ENCODE measurements around the gene RAI14.

RAI14 gene

DNA sequence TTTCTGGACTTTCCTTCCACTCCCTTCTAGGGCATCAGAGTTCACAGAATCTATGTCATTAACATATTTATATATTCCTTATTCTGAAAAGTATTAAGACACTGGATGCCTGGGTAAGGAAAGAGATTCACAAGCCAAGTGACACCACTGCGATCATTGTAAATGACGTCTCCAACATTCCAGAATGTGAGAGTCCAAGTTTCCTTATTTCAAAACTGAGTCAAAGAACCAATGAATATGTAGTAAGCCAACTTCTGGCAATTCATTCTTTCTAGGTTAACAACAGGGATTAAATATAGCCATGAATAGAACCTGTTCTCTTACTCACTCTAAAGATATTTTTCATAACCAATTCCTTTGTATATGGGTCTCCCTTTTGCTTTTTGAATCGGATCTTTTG, 18.1 kb downstream of the RAI14 start:
- no peak for DNase-seq (ENCODE audit: low read depth in 2 of 2, low spot score in 1 of 2)

DNA sequence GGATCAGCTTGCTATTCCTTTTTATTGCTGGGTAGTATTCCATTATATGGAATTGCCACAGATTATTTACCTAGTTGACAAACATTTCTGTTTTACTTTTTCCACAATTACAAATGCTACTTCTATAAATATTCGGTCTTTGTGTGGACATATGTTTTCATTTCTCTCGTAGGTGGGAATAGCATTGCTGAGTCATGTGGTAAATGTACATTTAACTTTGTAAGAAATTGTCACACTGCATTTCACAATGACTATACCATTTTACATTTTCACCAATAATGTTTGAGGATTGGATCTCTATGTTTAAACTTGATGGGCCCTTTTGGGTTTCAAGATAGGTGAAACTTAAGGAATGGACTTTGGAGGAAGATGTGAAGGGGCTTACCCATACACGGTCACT, 19.7 kb downstream of the RAI14 start:
- no peak for DNase-seq (ENCODE audit: low read depth in 2 of 2, low spot score in 1 of 2)

DNA sequence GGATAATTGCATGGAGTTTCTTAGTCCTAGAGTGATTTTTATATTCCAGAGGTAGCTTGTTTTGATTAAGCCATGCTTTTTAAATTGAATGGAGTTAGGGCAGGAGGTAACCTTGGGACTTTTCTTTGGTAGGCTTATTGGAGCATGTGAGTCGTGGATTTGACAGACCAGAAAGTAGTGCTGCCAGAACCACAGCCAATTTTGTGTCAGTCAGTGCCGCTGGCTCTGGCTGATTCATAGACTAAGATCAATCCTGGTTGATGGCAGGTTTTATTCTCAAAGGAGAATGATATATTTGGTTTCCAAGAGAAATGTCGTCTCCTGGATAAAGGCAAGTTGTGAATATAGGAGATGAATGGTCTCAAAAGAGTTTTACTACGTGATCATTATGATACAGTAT, 20.3 kb downstream of the RAI14 start:
- DNase-seq (ENCODE audit: low read depth in 2 of 2, low spot score in 1 of 2) = no peak

DNA sequence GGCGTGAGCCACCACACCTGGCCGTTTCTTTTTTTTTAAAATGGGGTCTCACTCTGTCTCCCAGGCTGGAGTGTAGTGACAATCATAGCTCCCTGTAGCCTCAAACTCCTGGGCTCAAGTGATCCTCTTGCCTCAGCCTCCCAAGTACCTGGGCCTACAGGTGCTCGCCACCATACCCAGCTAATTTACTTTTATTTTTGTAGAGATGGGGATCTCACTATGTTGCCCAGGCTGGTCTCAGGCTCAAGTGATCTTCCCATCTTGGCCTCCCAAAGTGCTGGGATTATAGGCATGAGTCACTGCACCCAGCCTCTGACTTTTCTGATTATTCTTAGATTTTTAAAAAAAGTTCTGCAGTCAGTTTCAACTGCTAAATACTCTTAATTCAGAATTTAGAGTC, 21.3 kb downstream of the RAI14 start:
- no peak for DNase-seq (ENCODE audit: low read depth in 2 of 2, low spot score in 1 of 2)

DNA sequence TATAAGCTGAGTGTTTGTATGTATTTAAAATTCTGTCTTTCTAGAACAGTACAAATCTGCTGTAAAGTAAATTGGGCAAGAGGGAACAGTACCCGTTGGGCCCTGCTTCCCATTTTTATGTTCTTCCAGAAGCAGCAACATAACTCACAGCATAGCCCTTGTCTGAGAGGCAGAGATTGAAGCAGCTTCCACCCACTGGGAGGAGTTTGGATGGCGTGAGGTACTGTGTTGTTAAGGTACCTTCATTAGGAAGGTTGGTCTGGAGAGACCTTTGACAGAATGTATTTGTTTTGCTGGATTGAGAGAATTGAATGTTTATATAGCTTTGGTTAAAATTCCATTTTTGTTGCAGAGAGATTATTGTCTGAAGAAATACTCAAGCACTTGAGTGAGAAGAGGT, 24.8 kb downstream of the RAI14 start:
- DNase-seq (ENCODE audit: low read depth in 2 of 2, low spot score in 1 of 2) = no peak

DNA sequence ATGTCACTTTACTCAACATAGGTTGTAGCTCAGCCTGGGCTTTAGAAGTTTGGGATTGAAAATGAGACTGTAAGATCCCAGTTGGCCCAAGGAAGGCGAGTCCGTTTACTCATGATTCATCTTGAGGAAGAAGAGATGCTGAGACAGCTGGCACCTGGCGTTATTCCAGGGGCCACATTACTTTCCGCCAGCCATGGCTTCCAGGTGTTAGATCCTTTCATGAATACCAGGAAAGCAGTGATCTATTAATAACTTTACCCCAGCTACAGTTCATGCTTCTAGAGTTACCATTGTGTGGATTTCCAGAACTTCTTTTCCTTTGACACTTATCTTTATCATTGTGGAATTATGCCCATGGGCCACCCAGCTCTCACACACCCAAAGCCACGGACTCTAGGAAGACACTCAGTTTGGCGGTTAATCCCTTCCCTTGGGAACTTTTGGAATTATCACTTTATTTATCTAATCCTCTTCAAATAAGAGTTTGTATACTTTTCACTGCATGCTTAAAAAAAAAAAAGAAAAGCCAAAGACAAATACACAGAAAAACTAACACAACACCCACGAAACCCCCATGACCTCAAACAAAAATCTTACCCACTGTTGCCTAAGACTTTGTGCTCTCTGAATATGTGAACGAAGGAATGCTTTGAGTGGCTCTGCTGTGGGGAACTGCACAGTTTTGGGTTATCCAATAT, 26.9 kb downstream of the RAI14 start:
- DNase-seq (ENCODE audit: low read depth in 2 of 2, low spot score in 1 of 2) = no peak

DNA sequence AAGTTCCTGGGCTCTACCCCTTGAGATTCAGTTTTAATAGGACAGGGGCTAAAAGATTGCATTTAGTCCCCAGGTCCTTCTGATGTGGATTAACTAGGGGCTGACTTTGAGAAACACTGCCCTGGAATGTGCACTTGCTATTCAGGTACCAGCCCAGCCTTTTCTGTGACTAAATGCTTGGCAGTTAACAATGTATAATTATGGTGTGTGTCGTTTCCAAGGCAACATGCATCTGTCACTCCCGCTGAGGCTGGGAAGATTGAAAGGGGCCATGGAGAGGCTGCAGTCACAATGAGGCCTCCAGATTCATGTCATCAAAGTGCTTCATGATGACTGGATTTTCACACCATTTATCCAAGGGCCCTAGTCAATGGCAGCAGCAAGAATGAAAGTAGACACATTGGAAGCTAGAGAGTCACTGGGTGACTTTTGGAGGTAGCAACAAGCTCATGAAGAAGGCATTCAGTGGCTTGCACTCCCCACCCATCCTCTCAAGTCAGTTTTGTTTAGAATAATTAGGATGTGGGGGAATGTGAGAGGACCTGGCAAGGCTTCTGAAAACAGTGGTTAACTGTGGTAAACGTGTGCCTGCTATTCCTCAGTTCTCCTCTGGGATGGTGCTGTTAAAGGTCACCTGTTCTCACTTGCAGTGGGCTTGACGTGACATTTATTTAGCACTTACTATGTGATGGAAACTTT, 28.3 kb downstream of the RAI14 start:
- no peak for DNase-seq (ENCODE audit: low read depth in 2 of 2, low spot score in 1 of 2)

DNA sequence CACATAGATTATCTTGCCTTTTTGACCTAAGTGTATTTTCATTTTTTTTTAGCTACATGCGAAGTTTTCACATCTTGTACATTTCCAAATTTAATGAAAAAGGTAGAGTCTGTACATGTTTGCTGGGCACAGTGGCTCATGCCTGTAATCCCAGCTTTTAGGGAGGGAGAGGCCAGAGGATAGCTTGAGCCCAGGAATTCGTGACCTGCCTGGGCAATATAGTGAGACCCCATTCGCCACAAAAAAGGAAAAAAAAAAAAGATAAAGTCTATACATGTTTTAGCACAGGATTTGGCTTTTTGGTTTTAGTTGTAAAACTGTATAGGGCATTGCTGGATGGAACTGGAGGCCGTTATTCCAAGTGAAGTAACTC, 28.8 kb downstream of the RAI14 start:
- no peak for DNase-seq (ENCODE audit: low read depth in 2 of 2, low spot score in 1 of 2)

DNA sequence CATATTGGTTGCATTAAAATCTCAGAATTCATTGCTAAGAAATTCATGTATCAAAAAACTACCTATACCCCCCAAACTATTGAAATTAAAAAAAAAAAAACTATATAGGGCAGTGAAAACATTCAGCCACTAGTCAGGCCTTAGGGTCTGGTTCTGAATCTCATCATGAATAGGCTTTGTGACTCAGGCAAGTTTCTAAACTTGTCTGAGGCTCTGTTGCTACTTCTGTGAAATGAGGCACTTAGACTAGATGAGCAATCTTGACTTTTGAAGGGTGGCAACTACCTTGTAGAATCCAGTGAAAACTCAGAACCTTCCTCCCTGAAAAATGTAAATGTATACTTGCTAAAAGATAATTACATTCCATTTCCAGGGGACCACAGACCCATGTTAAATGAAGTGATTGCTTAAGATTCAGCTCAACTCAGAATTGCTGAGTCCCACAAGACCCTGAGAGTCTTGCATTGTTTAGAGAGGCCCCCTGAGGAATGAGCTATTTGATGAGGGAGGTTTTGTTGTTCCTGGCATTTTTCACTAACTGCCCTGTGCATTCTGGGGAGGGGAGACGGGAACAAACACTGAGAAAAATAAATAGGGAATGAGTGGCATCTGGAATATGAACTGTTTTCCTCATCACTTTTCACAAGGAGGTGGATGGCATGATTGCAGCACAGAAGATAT, 29.5 kb downstream of the RAI14 start:
- no peak for DNase-seq (ENCODE audit: low read depth in 2 of 2, low spot score in 1 of 2)

DNA sequence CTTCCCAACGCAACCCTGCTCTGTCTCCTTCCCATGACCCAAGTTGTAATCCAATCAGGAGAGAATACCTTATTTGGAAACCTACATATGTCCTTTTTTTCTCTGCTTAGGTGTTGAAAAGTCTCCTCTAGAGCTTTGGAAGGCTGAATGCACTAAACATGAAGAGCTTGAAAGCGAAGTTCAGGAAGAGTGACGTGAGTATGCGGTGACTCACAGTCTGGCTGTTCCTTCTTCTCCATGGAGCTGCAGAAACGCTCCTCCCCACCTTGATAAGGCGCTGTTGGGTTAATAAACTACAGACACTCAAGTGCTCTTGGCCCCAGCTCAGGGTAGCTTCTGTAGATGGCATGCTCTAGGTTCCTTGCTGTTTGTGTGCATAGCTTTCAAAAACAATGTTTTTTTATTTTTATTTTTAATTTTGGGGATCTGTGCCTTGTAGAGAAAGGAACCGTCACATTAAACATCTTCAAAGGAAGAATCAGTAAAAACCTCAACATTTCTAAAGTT, 30.7 kb downstream of the RAI14 start:
- DNase-seq (ENCODE audit: low read depth in 2 of 2, low spot score in 1 of 2) = no peak

DNA sequence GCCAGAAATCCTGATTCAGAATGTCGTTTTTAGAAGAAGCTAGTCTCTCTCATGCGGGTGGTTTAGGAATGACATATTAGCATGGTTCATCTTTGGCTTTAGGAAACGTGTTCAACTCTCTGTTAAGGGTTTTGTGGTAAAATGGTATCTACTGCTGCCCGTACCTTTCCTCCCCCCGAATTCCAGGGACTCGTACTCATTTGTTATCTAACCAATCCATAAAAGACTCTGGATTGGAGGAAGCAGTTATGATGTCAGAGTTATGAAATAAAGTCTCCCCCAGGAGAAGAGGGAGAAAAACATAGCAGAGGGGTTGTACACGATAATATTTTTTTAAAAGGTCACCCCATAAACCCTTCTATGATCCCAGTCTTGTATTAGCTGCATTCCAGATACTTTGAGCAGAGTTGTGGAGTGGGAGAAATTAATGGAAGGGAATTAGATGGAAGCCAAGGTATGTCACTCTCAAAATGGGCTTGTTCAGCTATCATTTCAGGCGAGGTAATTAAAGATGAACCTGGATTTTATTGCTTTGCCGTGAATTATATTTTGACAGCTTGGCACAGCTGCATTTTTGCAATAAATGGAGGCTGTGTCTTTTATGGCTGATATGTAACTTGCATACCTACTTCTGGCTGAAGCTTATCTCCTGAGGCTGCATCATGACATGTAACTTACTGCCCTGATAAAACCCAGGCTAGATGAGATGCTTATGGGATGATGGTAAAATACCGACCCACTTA, 31.3 kb downstream of the RAI14 start:
- DNase-seq (ENCODE audit: low read depth in 2 of 2, low spot score in 1 of 2) = no peak

DNA sequence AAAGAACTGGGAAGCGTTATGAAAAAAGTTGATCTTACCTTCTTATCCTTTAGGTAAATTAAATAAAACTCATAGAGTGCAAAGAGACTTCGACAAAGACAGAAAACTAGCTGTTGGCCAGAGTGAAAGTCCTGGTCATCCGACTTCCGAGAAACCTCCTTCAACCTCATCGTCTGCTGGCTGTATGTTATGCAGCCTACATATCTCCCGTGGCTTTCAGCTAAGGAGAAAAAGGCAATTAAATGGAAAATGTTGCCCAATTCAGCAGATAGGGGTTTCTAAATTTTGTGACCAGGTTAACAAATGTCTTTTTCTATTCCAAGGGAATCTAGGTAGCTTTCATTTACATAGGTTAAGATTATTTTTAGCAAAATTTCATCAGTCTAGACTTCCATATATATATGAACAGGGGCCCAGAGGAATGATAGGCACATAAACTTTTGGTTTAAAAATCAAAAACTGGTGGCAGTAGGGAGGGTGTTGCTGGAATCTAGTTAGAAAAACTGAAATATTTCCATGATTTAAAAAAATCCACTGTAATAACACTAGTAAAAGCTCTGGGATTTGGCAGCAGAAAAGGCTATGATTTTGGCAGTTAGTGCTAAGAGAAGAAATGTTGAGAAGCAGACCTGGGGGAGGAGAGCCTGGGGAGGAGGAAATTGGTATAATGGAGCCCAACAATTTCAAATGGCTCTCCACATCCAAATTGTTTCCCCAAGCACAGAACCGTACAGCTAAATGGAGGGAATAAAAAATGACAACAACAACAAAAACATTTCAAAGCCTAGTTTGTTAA, 32.1 kb downstream of the RAI14 start:
- no peak for DNase-seq (ENCODE audit: low read depth in 2 of 2, low spot score in 1 of 2)

DNA sequence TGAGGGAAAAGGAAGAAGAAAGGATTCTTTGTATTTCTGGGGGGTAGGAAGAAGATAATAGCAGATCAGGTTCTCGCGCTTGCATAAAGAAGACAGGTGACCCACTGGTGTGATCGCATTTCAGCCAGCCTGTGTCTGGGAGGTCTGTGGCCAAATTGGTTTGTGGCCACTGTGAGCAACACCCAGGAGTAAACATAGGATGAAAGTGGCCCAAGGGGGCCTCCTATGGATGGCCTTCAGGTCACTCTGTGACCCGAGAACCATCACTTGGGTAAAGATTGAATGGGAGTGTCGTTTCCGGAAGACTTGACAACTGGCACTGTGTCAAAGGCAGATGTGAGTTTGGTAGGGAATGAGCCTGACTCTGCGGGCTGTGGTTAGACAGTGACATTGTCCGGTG, 34.2 kb downstream of the RAI14 start:
- no peak for DNase-seq (ENCODE audit: low read depth in 2 of 2, low spot score in 1 of 2)

DNA sequence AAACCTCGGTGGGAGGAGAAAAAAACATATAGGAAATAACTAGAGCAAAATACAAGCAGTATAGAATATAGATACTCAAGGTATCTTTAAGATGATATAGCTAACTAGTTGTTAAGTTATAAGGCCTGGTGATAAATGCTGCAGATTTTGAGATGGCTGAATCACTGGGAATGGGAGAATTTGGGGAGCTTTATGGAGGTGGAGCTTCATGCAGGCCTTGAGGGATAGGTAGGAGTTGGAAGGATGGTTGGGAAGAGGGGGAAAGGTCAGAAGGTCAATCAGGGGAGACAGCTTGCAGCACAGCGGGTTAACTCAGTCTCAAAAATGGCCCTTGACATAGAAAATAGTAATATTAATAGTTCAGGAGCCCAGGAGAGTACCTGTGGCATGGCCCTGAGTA, 34.8 kb downstream of the RAI14 start:
- DNase-seq (ENCODE audit: low read depth in 2 of 2, low spot score in 1 of 2) = no peak

DNA sequence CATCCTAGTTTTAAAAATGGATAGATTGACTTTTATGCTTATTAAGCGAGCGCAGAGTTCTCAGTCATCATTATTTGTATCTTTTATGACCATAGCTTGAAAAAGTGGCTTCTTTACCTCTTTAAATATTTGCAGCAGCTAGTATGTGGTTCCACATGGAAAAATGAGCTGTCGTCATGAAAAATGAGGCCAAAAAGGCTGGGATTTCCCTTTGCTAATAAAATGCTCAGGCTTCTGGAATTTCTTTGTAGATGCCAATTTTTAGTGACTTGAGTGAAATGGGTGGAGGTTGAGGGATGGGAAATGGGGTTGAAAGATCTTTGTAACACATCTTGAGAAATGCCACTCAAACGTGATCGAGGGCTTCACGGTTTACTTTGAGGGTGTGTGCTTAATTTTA, 35.2 kb downstream of the RAI14 start:
- DNase-seq (ENCODE audit: low read depth in 2 of 2, low spot score in 1 of 2) = no peak

DNA sequence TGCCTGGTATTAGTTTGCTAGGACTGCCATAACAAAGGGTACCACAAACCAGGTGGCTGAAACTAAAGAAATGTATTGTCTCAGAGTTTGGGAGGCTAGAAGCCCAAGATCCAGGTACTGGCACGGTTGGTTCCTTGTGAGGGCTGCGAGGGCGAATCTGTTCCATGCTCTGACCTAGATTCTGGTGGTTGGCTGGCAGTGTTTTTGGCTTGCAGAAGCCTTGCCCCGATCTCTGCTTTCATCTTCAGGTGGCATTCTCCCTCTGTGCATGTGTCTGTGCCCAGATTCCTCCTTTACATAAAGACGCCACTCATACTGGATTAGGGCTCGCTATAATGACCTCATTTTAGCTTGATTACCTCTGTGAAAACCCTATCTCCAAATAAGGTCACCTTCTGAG, 36.7 kb downstream of the RAI14 start:
- DNase-seq (ENCODE audit: low read depth in 2 of 2, low spot score in 1 of 2) = no peak

DNA sequence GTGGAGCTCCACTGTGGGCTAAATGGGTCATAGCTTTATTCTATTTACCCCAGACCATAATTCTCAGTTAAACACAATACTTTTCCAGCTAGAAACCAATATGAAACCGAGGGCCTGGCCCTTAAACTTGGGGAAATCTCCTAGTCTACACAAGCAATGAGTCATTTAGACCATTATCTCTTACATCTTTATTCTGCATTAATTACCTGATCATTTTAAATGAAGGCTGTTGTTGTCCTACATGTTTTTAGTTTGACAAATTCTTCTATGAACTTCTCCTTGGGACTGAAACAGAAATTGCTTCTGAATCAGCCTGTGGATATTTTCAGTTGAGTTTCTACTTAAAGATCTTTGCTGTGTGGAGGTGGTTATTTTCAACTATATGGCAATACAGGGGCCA, 37.9 kb downstream of the RAI14 start:
- DNase-seq (ENCODE audit: low read depth in 2 of 2, low spot score in 1 of 2) = no peak

DNA sequence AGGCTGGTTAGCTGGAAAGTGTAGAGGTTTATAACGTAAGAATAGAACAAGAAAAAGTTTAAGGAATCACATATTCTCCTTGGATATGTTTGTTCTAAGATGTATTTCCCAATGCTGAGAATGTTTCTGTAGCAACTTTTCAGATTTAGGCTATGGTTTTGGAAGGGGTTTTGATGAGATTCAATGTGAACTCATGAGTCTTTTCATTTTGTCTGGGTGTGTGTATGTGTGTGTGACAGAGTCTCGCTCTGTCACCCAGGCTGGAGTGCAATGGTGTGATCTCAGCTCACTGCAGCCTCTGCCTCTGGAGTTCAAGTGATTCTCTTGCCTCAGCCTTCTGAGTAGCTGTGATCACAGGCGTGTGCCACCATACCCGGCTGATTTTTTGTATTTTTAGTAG, 38.6 kb downstream of the RAI14 start:
- DNase-seq (ENCODE audit: low read depth in 2 of 2, low spot score in 1 of 2) = no peak

DNA sequence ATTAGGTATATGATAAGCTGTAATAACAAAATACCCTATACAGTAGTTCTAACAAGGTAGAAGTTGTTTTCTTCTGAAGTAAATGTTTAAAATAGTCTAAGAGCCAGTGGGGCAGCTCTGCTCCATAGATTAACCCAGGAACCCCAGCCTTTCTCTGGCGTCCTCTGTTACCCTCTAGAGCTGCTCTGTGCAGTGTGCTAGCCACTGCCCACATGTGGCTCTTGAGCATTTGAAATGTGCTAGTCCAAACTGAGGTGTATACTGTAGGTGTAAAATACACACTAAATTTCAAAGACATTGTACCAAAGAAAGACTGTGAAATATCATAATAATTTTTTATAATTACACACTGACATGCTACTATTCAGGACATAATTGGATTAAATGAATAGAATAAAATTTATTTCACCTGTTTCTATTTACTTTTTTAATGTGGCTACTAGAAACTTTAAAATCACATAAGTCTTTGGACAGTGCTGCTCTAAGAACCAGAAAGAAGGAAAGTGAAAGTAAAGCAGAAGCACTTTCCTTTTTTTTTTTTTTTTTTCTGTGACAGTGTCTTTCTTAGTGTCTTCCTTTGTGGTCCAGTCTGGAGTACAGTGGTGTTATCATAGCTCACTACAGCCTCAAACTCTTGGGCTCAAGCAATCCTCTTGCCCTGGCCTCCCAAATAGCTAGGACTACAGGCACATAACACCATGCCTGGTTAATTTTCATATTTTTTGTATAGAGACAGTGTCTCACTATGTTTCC, 39.3 kb downstream of the RAI14 start:
- no peak for DNase-seq (ENCODE audit: low read depth in 2 of 2, low spot score in 1 of 2)

All from stimulated activated CD8-positive, alpha-beta memory T cell treated with anti-CD3 and anti-CD28 coated beads, Interleukin-4, amount 100 ng/mL, for 1 hour (primary cell).